Cardiac fibroblast (primary cell): Measurements from ENCODE around the gene P2RY2.
A peak's percentile ranks its signal among the peaks of the same experiment; 100 is the strongest.

Experiments used
- DNase-seq, 2 donors: peaks; one replicate each; pipeline versions ENCODE4 v3.0.0 to v3.0.0-alpha.2; 2010; ENCODE audit warnings: low read depth in 2 of 2
- H3K4me3 ChIP-seq, 2 donors: replicated peaks in 1 of 2; 1 replicate in 1 of 2; 2 replicates in 1 of 2; pipeline ENCODE4 v1.5.1; 2011; ENCODE audit warnings: low read depth in 2 of 2, low read length in 2 of 2, mild to moderate bottlenecking in 2 of 2, moderate library complexity in 1 of 2
- TF ChIP-seq, protein P1 (sequence below): IDR thresholded peaks from one replicate; pipeline ENCODE4 v1.5.1; 2011; ENCODE audit warnings: low read depth, mild to moderate bottlenecking, low read length, inconsistent platforms

The P2RY2 gene

DNA sequence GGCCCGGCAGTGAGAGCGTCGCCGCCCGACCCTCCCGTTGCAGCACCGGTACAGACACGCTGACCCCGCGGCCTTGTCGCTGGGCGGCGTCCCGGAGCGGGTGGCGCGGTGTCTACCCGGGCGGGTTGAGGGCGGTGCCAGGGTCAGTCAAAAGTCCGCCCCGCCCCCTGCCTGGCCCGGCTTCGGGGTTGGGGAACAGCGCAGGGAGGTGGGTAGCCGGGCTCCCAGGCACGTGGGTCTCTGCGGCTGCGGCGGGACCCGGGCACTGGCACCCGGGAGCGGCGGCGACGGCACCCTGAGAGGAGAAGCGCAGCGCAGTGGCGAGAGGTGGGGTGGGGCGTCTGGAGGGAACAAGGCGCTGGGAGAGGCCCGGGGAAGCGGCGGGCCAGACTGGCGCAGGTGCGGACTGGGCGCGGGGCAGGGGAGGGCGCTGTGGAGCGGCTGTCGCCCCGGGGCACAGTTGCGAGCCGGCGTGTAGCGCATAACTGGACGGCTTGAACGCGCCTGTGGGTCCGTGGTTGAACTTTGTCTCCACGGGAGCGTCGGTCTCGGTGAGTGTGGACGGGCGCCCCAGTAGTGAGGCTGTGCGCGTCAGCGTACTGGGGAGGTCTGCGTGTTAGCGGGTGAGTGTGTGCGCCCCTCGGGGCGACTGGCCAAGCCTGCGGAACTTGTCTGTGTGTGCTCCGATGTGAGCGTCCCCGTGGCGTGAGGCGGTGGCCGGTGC, at the start of gene P2RY2:
Gene P2RY2 (plus strand): TSS at position 176 of the 724 bp plus-strand sequence. CDS start 15,879 bp downstream, outside the sequence.
- H3K4me3 ChIP-seq, result peak within 1 kb of the TSS; percentile 31 to 53
- DNase-seq, result peak; percentile 27
- TF ChIP-seq, protein P1, sequence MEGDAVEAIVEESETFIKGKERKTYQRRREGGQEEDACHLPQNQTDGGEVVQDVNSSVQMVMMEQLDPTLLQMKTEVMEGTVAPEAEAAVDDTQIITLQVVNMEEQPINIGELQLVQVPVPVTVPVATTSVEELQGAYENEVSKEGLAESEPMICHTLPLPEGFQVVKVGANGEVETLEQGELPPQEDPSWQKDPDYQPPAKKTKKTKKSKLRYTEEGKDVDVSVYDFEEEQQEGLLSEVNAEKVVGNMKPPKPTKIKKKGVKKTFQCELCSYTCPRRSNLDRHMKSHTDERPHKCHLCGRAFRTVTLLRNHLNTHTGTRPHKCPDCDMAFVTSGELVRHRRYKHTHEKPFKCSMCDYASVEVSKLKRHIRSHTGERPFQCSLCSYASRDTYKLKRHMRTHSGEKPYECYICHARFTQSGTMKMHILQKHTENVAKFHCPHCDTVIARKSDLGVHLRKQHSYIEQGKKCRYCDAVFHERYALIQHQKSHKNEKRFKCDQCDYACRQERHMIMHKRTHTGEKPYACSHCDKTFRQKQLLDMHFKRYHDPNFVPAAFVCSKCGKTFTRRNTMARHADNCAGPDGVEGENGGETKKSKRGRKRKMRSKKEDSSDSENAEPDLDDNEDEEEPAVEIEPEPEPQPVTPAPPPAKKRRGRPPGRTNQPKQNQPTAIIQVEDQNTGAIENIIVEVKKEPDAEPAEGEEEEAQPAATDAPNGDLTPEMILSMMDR, result peak; percentile 34

DNA sequence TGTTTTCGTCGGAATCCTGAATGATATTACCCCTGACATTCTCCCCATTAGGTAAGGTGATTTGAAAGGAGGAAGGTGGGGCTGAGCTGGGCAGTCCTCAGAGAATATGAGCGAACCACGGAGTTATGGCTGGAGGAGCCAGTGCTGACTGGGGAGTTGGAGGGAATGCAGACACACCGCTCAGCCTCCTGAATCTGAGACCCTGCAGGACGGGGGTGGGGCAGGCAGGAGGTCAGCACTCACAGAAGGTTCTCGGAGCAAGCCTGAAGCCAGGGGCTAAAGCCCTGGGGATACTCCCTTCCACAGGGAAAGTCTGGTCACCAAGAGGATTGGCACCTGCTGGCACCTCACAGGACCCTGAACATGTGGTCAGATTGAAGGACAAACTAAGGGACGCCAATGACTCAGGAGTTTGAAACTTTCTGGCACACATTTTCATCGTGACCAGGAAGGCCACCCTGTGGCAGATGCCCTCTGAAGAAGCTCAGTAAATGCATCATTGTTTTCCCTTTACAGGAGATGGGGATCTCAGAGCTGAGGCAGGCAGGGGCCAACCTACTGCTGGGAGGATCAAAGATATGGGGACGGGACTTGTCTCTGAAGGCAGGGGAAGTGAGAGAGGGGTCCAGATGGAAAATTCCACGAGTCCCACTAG, 49.0 kb upstream of the P2RY2 start:
- no peak for DNase-seq
- TF ChIP-seq, protein P1, result no peak
- no peak overlapping the region for H3K4me3 ChIP-seq

DNA sequence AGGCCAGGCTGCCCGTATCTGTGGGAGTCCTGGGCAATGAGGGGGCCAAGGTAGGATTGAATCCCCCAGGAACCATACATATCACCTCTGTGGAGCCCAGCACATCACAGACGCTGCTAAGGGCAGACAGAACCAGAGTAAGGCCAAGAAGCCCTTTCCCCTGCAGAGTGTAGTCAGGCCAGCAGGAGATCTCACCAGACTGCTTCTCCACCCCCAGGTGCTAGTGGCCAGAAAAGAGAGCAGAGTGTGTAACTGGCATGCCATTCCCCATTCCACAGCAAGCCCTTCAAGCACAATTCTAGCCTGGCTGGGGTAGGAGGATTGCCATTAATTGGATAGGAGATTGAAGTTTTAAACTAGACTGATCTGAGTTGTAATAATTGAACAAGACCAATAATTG, 47.9 kb upstream of the P2RY2 start:
- TF ChIP-seq, protein P1, result no peak
- no peak for DNase-seq
- no peak overlapping the region for H3K4me3 ChIP-seq

DNA sequence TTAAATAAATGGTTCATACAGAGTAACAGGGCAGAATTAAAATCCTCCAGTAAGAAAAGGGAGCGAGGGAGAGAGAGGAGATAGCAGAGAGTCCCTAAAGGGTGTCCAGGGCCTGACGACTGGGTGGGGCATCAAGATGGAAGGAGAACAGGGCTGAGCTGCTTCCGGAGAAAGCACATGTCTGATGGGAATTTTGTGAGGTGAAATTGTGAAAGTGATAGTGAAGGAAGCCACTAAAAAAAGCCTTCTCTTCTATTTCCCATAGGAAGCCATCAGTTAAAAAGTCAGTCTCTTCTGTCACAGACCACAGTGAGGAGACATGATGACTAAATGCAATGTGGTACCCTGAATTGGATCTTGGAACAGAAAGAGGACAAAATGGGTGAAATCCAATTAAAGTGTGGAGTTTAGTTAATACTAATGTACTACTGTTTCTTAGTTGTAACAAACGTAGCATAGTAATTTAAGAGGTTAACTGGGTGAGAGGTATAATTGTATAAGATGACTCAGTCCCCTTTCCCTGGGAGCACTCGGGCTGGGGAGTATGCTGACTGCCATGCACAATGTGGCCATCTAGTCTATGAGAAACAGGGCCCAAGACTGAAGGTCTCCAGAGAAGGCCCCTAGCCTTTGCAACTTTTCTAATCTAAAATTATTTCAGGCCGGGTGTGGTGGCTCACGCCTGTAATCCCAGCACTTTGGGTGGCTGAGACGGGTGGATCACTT, 46.5 kb upstream of the P2RY2 start:
- no peak overlapping the region for H3K4me3 ChIP-seq
- DNase-seq, result no peak
- TF ChIP-seq, protein P1, result no peak

DNA sequence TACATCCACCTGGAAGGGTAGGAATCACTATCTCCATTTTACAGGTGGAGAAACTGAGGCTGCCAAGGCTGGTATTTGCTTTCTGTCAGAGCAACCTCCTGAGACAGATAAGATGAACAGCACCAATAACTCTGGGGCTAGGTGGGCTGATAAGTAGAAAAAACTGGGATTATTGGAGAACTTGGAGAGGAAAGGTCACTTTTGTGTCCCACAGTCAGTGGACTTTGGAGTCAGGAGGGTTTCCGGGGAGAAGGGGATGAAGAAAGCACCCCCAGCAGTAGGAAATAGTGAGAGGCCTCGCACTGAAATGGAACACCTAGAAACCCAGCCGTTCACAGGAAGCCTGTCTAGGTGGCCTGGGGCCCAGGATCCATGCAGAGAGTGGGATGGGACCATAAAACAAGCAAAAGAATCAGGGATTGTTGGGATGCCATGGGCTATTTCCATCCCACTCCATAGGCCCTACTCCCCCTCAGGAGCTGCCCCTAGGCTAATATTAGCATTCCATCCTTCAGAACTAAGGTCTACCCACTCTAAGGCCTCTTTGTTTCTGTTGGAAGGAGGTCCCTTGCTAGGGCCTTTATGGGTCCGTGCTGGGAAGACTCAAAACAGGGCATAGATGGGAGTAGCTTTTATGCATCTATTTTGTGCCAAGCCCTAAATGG, 45.0 kb upstream of the P2RY2 start:
- TF ChIP-seq, protein P1, result no peak
- DNase-seq, result no peak
- no peak overlapping the region for H3K4me3 ChIP-seq

DNA sequence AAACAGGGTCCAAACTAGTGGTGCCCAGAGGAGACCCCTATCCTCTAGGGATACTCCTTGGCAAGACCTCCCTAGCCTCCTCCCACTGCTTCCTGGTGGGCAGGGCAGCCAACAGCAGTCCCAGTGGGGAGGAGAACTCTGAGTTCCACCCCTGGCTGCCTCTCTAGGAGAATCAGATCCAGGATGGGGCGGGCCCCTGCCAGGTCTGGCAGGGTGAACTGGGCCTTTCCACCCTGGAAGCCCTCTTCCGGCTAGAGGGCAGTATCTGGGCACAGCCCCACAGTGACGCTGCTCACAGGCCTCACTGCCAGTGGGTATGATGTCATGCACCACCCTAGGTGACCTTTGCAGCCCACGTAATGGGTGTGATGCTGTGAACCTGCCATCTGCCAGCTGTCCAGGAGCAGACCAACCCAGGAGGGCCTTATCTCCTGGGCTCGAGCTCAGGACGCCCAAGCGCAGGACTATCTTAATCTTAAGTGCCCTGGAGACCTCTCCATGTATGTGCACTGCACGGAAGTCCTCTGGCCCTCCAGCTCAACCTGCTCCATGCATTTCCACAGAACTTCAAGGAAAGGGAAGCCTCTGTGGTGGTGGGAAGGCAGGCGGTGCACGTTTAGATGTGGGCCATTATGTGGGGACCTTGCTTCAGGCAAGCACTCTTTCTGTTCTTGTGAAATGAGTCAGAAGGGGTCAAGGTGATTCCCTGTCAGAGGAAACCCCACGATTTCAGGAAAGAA, 44.2 kb upstream of the P2RY2 start:
- no peak overlapping the region for H3K4me3 ChIP-seq
- TF ChIP-seq, protein P1, result no peak
- no peak for DNase-seq
